ENCODE measurements around the gene HJURP. TPM values are rescaled to one million over a fixed set of nuclear protein-coding genes. Genes with fewer than 3 reads are reported as not detected.

HJURP gene
- total RNA-seq, 1 experiment from 2014 or later: 35.0 TPM

GRCh38 chr2:233847248-233847898 is 7.0 kb downstream of the HJURP start:
- no TSS peak for BruUV-seq (replicated peaks)
- intact Hi-C loops (cut with micrococcal nuclease; ENCODE audit: unreplicated experiment): no loop called here
- ChIA-PET CTCF (no interaction called here), POLR2A (no interaction called here)
- Histone ChIP-seq H3K36me3 (ENCODE audit: control insufficient read depth, insufficient read depth, low read length) (no peaks in the 10 kb centered on the region; the same call in none of the 2 replicates), H3K27me3 (replicated peaks; ENCODE audit: control insufficient read depth, insufficient read depth, low read length) (no peaks in the 10 kb centered on the region), H3K4me1 (no peaks in the 10 kb centered on the region), H3K4me3 (ENCODE audit: low read depth, low read length) (no peak overlapping the region), H3K9me3 (no peaks in the 10 kb centered on the region)
- H3K9me3 Mint-ChIP-seq (ENCODE audit: unreplicated experiment): no peaks in the 10 kb centered on the region
- no peak overlapping the region for H3K4me3 Mint-ChIP-seq (ENCODE audit: unreplicated experiment)
- peak overlapping the region; percentile 82 for H3K27ac Mint-ChIP-seq (ENCODE audit: unreplicated experiment)
- no peaks in the 10 kb centered on the region for H3K27me3 Mint-ChIP-seq (ENCODE audit: insufficient read depth, unreplicated experiment)
- TF ChIP-seq CTCF (IDR thresholded peaks at IDR 0.05; ENCODE audit: insufficient read depth in 1 of 2, low read depth in 1 of 2, low read length in 1 of 2, severe bottlenecking in 1 of 2, unreplicated experiment in 1 of 2): no peak
- peaks cover 1% of the 10 kb centered on the region for H3K4me1 Mint-ChIP-seq (ENCODE audit: low read depth, unreplicated experiment)
- H3K36me3 Mint-ChIP-seq (ENCODE audit: insufficient read depth, unreplicated experiment): peaks cover 66% of the 10 kb centered on the region
- no peak for DNase-seq

GRCh38 chr2:233846387-233847247 is 7.7 kb downstream of the HJURP start:
- CTCF ChIA-PET: no interaction called here
- H3K9me3 Mint-ChIP-seq (ENCODE audit: unreplicated experiment): no peaks in the 10 kb centered on the region
- Histone ChIP-seq H3K9me3 (no peaks in the 10 kb centered on the region), H3K36me3 (ENCODE audit: control insufficient read depth, insufficient read depth, low read length) (peaks cover 2% of the 10 kb centered on the region), H3K4me3 (ENCODE audit: low read depth, low read length) (no peak overlapping the region), H3K4me1 (no peaks in the 10 kb centered on the region), H3K27me3 (replicated peaks; ENCODE audit: control insufficient read depth, insufficient read depth, low read length) (no peaks in the 10 kb centered on the region)
- H3K4me1 Mint-ChIP-seq (ENCODE audit: low read depth, unreplicated experiment): no peaks in the 10 kb centered on the region
- POLR2A ChIA-PET: no interaction called here
- intact Hi-C loops (cut with micrococcal nuclease; ENCODE audit: unreplicated experiment): no loop called here
- H3K27me3 Mint-ChIP-seq (ENCODE audit: insufficient read depth, unreplicated experiment): no peaks in the 10 kb centered on the region
- no peak overlapping the region for H3K4me3 Mint-ChIP-seq (ENCODE audit: unreplicated experiment)
- no peak for TF ChIP-seq CTCF (IDR thresholded peaks at IDR 0.05; ENCODE audit: insufficient read depth in 1 of 2, low read depth in 1 of 2, low read length in 1 of 2, severe bottlenecking in 1 of 2, unreplicated experiment in 1 of 2)
- peaks cover 66% of the 10 kb centered on the region for H3K36me3 Mint-ChIP-seq (ENCODE audit: insufficient read depth, unreplicated experiment)
- no peak overlapping the region for H3K27ac Mint-ChIP-seq (ENCODE audit: unreplicated experiment)
- DNase-seq: no peak
- BruUV-seq (replicated peaks): no TSS peak

GRCh38 chr2:233845301-233846060 is 8.9 kb downstream of the HJURP start:
- Mint-ChIP-seq H3K27ac (ENCODE audit: unreplicated experiment) (no peak overlapping the region), H3K4me1 (ENCODE audit: low read depth, unreplicated experiment) (no peaks in the 10 kb centered on the region), H3K4me3 (ENCODE audit: unreplicated experiment) (no peak overlapping the region), H3K27me3 (ENCODE audit: insufficient read depth, unreplicated experiment) (no peaks in the 10 kb centered on the region), H3K36me3 (ENCODE audit: insufficient read depth, unreplicated experiment) (peaks cover 77% of the 10 kb centered on the region), H3K9me3 (ENCODE audit: unreplicated experiment) (no peaks in the 10 kb centered on the region)
- no peak for DNase-seq
- no TSS peak for BruUV-seq (replicated peaks)
- CTCF ChIA-PET: no interaction called here
- TF ChIP-seq CTCF (IDR thresholded peaks at IDR 0.05; ENCODE audit: insufficient read depth in 1 of 2, low read depth in 1 of 2, low read length in 1 of 2, severe bottlenecking in 1 of 2, unreplicated experiment in 1 of 2): no peak
- H3K4me1 ChIP-seq: no peaks in the 10 kb centered on the region
- POLR2A ChIA-PET: no interaction called here
- H3K9me3 ChIP-seq: no peaks in the 10 kb centered on the region
- no peak overlapping the region for H3K4me3 ChIP-seq (ENCODE audit: low read depth, low read length)
- H3K27me3 ChIP-seq (replicated peaks; ENCODE audit: control insufficient read depth, insufficient read depth, low read length): no peaks in the 10 kb centered on the region
- H3K36me3 ChIP-seq (ENCODE audit: control insufficient read depth, insufficient read depth, low read length): peaks cover 2% of the 10 kb centered on the region
- intact Hi-C loops (cut with micrococcal nuclease; ENCODE audit: unreplicated experiment): no loop called here

Measured in Caco-2 (cell line).